OCI-LY3 (cell line): Measurements from ENCODE around the gene WDR20.

Source experiments
- H2AFZ ChIP-seq: fragments of 200-600, 300-600 bp; shearing (Covaris generic); 2 replicates; pipeline ENCODE4 v1.6.0; 2014; ENCODE audit warnings: antibody characterized with exemption, low read depth, low read length
- H3K27ac ChIP-seq: fragments of 200-600, 300-600 bp; sonication (generic); 2 replicates; pipeline ENCODE4 v1.5.1; 2014; ENCODE audit warnings: mild to moderate bottlenecking, low read length, moderate library complexity, mixed read lengths
- H3K27me3 ChIP-seq: fragments of 200-600, 300-600 bp; sonication (generic); 2 replicates; pipeline ENCODE4 v1.6.1; 2014; ENCODE audit warnings: low read depth, low read length, mixed read lengths
- H3K36me3 ChIP-seq: fragments of 200-600, 300-600 bp; sonication (generic); replicated peaks from 2 replicates; pipeline ENCODE3; 2014; ENCODE audit warnings: low read depth, low read length, mixed read lengths
- H3K4me1 ChIP-seq: fragments of 300-600, 200-600 bp; sonication (generic); 2 replicates; pipeline ENCODE4 v1.6.1; 2014; ENCODE audit warnings: low read length, mixed read lengths
- H3K4me2 ChIP-seq: fragments of 200-600, 300-600 bp; sonication (generic); 2 replicates; pipeline ENCODE4 v1.6.1; 2014; ENCODE audit warnings: low read length, mixed read lengths
- H3K4me3 ChIP-seq: fragments of 300-600, 200-600 bp; sonication (generic); 2 replicates; pipeline ENCODE4 v1.5.1; 2014; ENCODE audit warnings: antibody characterized with exemption, mild to moderate bottlenecking, low read length, moderate library complexity
- H3K79me2 ChIP-seq: fragments of 300-600, 200-600 bp; shearing (Covaris generic); 2 replicates; pipeline ENCODE4 v1.6.1; 2014; ENCODE audit warnings: mild to moderate bottlenecking, low read length, mixed read lengths
- H3K9ac ChIP-seq: fragments of 300-600, 200-600 bp; shearing (Covaris generic); 2 replicates; pipeline ENCODE4 v1.6.0; 2014; ENCODE audit warnings: mild to moderate bottlenecking, low read length, moderate library complexity
- H3K9me3 ChIP-seq: fragments of 200-600, 300-600 bp; shearing (Covaris generic); 2 replicates; pipeline ENCODE4 v1.6.1; 2014; ENCODE audit warnings: low read length, mixed read lengths; ENCODE audit not compliant: insufficient read depth
- H4K20me1 ChIP-seq: fragments of 200-600, 300-600 bp; sonication (generic); 2 replicates; pipeline ENCODE4 v1.6.1; 2016; ENCODE audit warnings: low read length, mixed read lengths; ENCODE audit not compliant: insufficient read depth
- CTCF ChIP-seq: fragments of 200-600, 300-600 bp; sonication (generic); IDR thresholded peaks from 2 replicates; pipeline ENCODE4 v1.5.1; 2014; ENCODE audit warnings: antibody characterized with exemption, low read length, low read depth
- EZH2phosphoT487 ChIP-seq: fragments of 200-600 bp; shearing (Covaris generic); IDR thresholded peaks from 2 replicates; pipeline ENCODE4 v1.6.1; 2018; ENCODE audit warnings: antibody characterized with exemption, mixed run types, low read depth

Gene WDR20

GRCh38 chr14:102249981-102250380 lies 110.3 kb downstream of the WDR20 start:
- Histone ChIP-seq H3K4me2 (no peak overlapping the region), H3K27ac (no peak overlapping the region), H4K20me1 (no peaks in the 10 kb centered on the region), H3K4me3 (no peak overlapping the region), H3K27me3 (0 out of 2 replicates have a peak, but pooled peaks cover 3% of the 10 kb centered on the region), H3K9me3 (no peaks in the 10 kb centered on the region), H3K4me1 (no peaks in the 10 kb centered on the region), H2AFZ (no peak overlapping the region), H3K36me3 (no peaks in the 10 kb centered on the region), H3K79me2 (no peaks in the 10 kb centered on the region), H3K9ac (no peak overlapping the region)
- no peak for TF ChIP-seq CTCF
- TF ChIP-seq EZH2phosphoT487 = no peak

- Histone ChIP-seq H3K79me2 (no peaks in the 10 kb centered on the region), H3K9me3 (no peaks in the 10 kb centered on the region), H3K36me3 (no peaks in the 10 kb centered on the region), H4K20me1 (no peaks in the 10 kb centered on the region), H3K4me2 (no peak overlapping the region), H3K27ac (no peak overlapping the region), H3K9ac (no peak overlapping the region), H3K4me1 (no peaks in the 10 kb centered on the region), H3K4me3 (no peak overlapping the region), H2AFZ (no peak overlapping the region), H3K27me3 (0 out of 2 replicates have a peak, but pooled peaks cover 3% of the 10 kb centered on the region)
- TF ChIP-seq EZH2phosphoT487 = no peak
- no peak for TF ChIP-seq CTCF
These were observed 110.9 kb downstream of the WDR20 start for GRCh38 chr14:102250636-102251035.

GRCh38 chr14:102251161-102251560 lies 111.5 kb downstream of the WDR20 start:
- H3K4me2 ChIP-seq = no peak overlapping the region
- TF ChIP-seq CTCF (no peak), EZH2phosphoT487 (no peak)
- no peaks in the 10 kb centered on the region for H3K4me1 ChIP-seq
- H3K9ac ChIP-seq = no peak overlapping the region
- no peak overlapping the region for H3K4me3 ChIP-seq
- no peak overlapping the region for H3K27ac ChIP-seq
- no peaks in the 10 kb centered on the region for H4K20me1 ChIP-seq
- H3K79me2 ChIP-seq = no peaks in the 10 kb centered on the region
- no peaks in the 10 kb centered on the region for H3K9me3 ChIP-seq
- no peaks in the 10 kb centered on the region for H3K36me3 ChIP-seq
- H3K27me3 ChIP-seq = 0 out of 2 replicates have a peak, but pooled peaks cover 3% of the 10 kb centered on the region
- no peak overlapping the region for H2AFZ ChIP-seq

GRCh38 chr14:102252834-102253801 lies 113.4 kb downstream of the WDR20 start:
- no peaks in the 10 kb centered on the region for H3K79me2 ChIP-seq
- 0 out of 2 replicates have a peak, but pooled peaks cover 3% of the 10 kb centered on the region for H3K27me3 ChIP-seq
- no peaks in the 10 kb centered on the region for H3K4me1 ChIP-seq
- H3K9me3 ChIP-seq = no peaks in the 10 kb centered on the region
- no peak overlapping the region for H2AFZ ChIP-seq
- H3K4me2 ChIP-seq = no peak overlapping the region
- no peak overlapping the region for H3K27ac ChIP-seq
- H3K36me3 ChIP-seq = no peaks in the 10 kb centered on the region
- no peak overlapping the region for H3K9ac ChIP-seq
- no peaks in the 10 kb centered on the region for H4K20me1 ChIP-seq
- no peak for TF ChIP-seq EZH2phosphoT487
- no peak for TF ChIP-seq CTCF
- no peak overlapping the region for H3K4me3 ChIP-seq
